Upper lobe of left lung (tissue), 6 donors: ENCODE measurements around the gene BHLHA9. TPM values are rescaled to one million over a fixed set of nuclear protein-coding genes. Genes with fewer than 3 reads are reported as not detected.

Experiments
- ATAC-seq, 2 donors: fragments of 200-7000 bp; cut with Tn5 transposase; one replicate each; pipeline ENCODE4 v1.9.1; 2022; ENCODE audit warnings: mild to moderate bottlenecking in 2 of 2, moderate library complexity in 2 of 2; ENCODE audit not compliant: low FRiP score in 2 of 2
- DNase-seq, 2 donors: peaks; one replicate each; pipeline ENCODE4 v3.0.0-alpha.2; 2019 to 2020
- H3K27ac ChIP-seq, 4 donors: fragments of 200-600 bp; sonication (generic); one replicate each; pipeline ENCODE4 v1.5.1; 2016 to 2019
- H3K27me3 ChIP-seq, 4 donors: fragments of 200-600 bp; sonication (generic); one replicate each; pipeline ENCODE4 v1.5.1; 2017 to 2019
- H3K36me3 ChIP-seq, 4 donors: fragments of 200-600 bp; sonication (generic); one replicate each; pipeline ENCODE4 v1.5.1; 2016 to 2019
- H3K4me1 ChIP-seq, 4 donors: fragments of 200-600 bp; sonication (generic); one replicate each; pipeline ENCODE4 v1.5.1; 2018 to 2019
- H3K4me3 ChIP-seq, 4 donors: fragments of 200-600 bp; sonication (generic); one replicate each; pipeline ENCODE4 v1.5.1; 2017 to 2019; ENCODE audit warnings: mild to moderate bottlenecking in 2 of 4, moderate library complexity in 1 of 4
- H3K9me3 ChIP-seq, 4 donors: fragments of 200-600 bp; sonication (generic); one replicate each; pipeline ENCODE4 v1.5.1; 2018 to 2019
- CTCF ChIP-seq, 6 experiments: fragments of 450-650 bp in 4 of 6; fragments of 200-600 bp in 2 of 6; sonication (generic) in 2 of 6; IDR thresholded peaks; one replicate each; pipeline ENCODE4 v1.5.1; 2016 to 2019; ENCODE audit warnings: antibody characterized with exemption in 6 of 6
- EP300 ChIP-seq, 4 donors: sonication (generic); formaldehyde crosslinking; IDR thresholded peaks; one replicate each; pipeline ENCODE4 v1.5.1; 2017; ENCODE audit warnings: antibody characterized with exemption in 4 of 4, control low read depth in 2 of 4
- POLR2A ChIP-seq, 4 donors: fragments of 450-650 bp; IDR thresholded peaks; one replicate each; pipeline ENCODE4 v1.5.1; 2016 to 2017; ENCODE audit warnings: antibody characterized with exemption in 4 of 4, mild to moderate bottlenecking in 2 of 4
- POLR2AphosphoS5 ChIP-seq, 2 donors: sonication (generic); formaldehyde crosslinking; IDR thresholded peaks; one replicate each; pipeline ENCODE4 v1.5.1; 2017; ENCODE audit warnings: antibody characterized with exemption in 2 of 2
- WGBS, 2 donors: methylation state at CpG; one replicate each; pipeline ENCODE4 v1.1.5; 2017 to 2018; 5-methylcytosine and 5-hydroxymethylcytosine counted together
- total RNA-seq, 6 donors: library from RNA; depleted of rRNA in 4 of 6; stranded (reverse); fragments of >200 nt in 4 of 6; gene quantifications; one replicate each; pipeline versions ENCODE4 v1.1.0 to v1.2.1, GENCODE V29; 2016 to 2021
- donor health status: DM: no; HTN: no; CAD: no; lungs with moderate emphysema.
- donor health status: DM: no; HTN: yes; CAD: no; lungs with severe emphysema.

Gene BHLHA9
- total RNA-seq, 6 donors from 2014 or later, result not detected

GRCh38 chr17:1228781-1229348 is 41.4 kb upstream of the BHLHA9 start:
- Histone ChIP-seq H3K9me3 (no peaks in the 10 kb centered on the region), H3K27me3 (peaks cover 0 to 24% (median 4%) of the 10 kb centered on the region in 4 donors), H3K4me3 (peak overlapping the region; percentile 24 to 84 (median 65)), H3K36me3 (no peaks in the 10 kb centered on the region), H3K4me1 (peaks cover 25 to 48% (median 33%) of the 10 kb centered on the region in 4 donors), H3K27ac (peak overlapping the region in 3 of 4 donors; percentile 72 to 87 (median 79))
- DNase-seq, result peak in 1 of 2 donors; percentile 85
- 0% methylated on average over 23 of the region's 79 CpGs; no CpG with 5 or more reads in 1 of the 2 donors for WGBS, 2 donors
- ATAC-seq, result no peak
- TF ChIP-seq EP300 (IDR thresholded peaks at IDR 0.05) (no peak), CTCF (IDR thresholded peaks at IDR 0.05) (no peak), POLR2A (IDR thresholded peaks at IDR 0.05) (no peak), POLR2AphosphoS5 (IDR thresholded peaks at IDR 0.05) (no peak)

- H3K9me3 ChIP-seq, result no peaks in the 10 kb centered on the region
- 0 to 1% methylated on average over 1 to 37 of the region's 74 CpGs for WGBS, 2 donors
- peak overlapping the region in 3 of 4 donors; percentile 72 to 87 (median 79) for H3K27ac ChIP-seq
- H3K4me1 ChIP-seq, result peaks cover 25 to 48% (median 33%) of the 10 kb centered on the region in 4 donors
- TF ChIP-seq CTCF (IDR thresholded peaks at IDR 0.05), result no peak
- TF ChIP-seq POLR2A (IDR thresholded peaks at IDR 0.05), result peak in 3 of 4 donors; percentile 44 to 91 (median 54)
- TF ChIP-seq POLR2AphosphoS5 (IDR thresholded peaks at IDR 0.05), result peak in 1 of 2 donors; percentile 70
- H3K36me3 ChIP-seq, result no peaks in the 10 kb centered on the region
- DNase-seq (peak; percentile 82 to 95), ATAC-seq (peak in 1 of 2 donors; percentile 91)
- H3K27me3 ChIP-seq, result peaks cover 0 to 24% (median 4%) of the 10 kb centered on the region in 4 donors
- peak overlapping the region; percentile 24 to 84 (median 65) for H3K4me3 ChIP-seq
Measured at GRCh38 chr17:1229349-1229899, 40.8 kb upstream of the BHLHA9 start.

GRCh38 chr17:1229900-1230501 is 40.2 kb upstream of the BHLHA9 start:
- no peaks in the 10 kb centered on the region for H3K36me3 ChIP-seq
- no peaks in the 10 kb centered on the region for H3K9me3 ChIP-seq
- TF ChIP-seq POLR2AphosphoS5 (IDR thresholded peaks at IDR 0.05), result no peak
- TF ChIP-seq CTCF (IDR thresholded peaks at IDR 0.05), result no peak
- TF ChIP-seq POLR2A (IDR thresholded peaks at IDR 0.05), result no peak
- no peak for TF ChIP-seq EP300 (IDR thresholded peaks at IDR 0.05)
- H3K4me1 ChIP-seq, result peaks cover 25 to 48% (median 33%) of the 10 kb centered on the region in 4 donors
- ATAC-seq (peak in 1 of 2 donors; percentile 6), DNase-seq (peak in 1 of 2 donors; percentile 82)
- peak overlapping the region in 3 of 4 donors; percentile 72 to 87 (median 79) for H3K27ac ChIP-seq
- WGBS, 2 donors, result 22% methylated on average over 22 to 43 of the region's 51 CpGs
- peaks cover 0 to 24% (median 4%) of the 10 kb centered on the region in 4 donors for H3K27me3 ChIP-seq
- H3K4me3 ChIP-seq, result peak overlapping the region in 3 of 4 donors; percentile 58 to 84 (median 72)

GRCh38 chr17:1231456-1231855 is 38.8 kb upstream of the BHLHA9 start:
- ATAC-seq, result peak; percentile 51 to 71
- peaks cover 0 to 24% (median 4%) of the 10 kb centered on the region in 4 donors for H3K27me3 ChIP-seq
- WGBS, 2 donors, result 41 to 51% methylated on average over 12 of the region's 12 CpGs
- no peaks in the 10 kb centered on the region for H3K36me3 ChIP-seq
- peak overlapping the region in 1 of 4 donors; percentile 84 for H3K4me3 ChIP-seq
- H3K9me3 ChIP-seq, result no peaks in the 10 kb centered on the region
- peak in 1 of 2 donors; percentile 70 for DNase-seq
- peaks cover 25 to 48% (median 31%) of the 10 kb centered on the region in 4 donors for H3K4me1 ChIP-seq
- peak overlapping the region in 3 of 4 donors; percentile 9 to 63 (median 34) for H3K27ac ChIP-seq
- no peak for TF ChIP-seq CTCF (IDR thresholded peaks at IDR 0.05)
- no peak for TF ChIP-seq EP300 (IDR thresholded peaks at IDR 0.05)
- peak in 1 of 4 donors; percentile 18 for TF ChIP-seq POLR2A (IDR thresholded peaks at IDR 0.05)
- TF ChIP-seq POLR2AphosphoS5 (IDR thresholded peaks at IDR 0.05), result peak in 1 of 2 donors; percentile 44
